Endothelial cell (in vitro differentiated cells): ENCODE data around the gene CBLIF. TPM values are rescaled to one million over a fixed set of nuclear protein-coding genes. Genes with fewer than 3 reads are reported as not detected.

Source experiments
- DNase-seq: peaks from one replicate; pipeline ENCODE4 v3.0.0; 2021; ENCODE audit warnings: low spot score
- H3K27ac Mint-ChIP-seq: one replicate; pipeline ENCODE4 v1.8.0; 2021; ENCODE audit warnings: mixed read lengths, inconsistent platforms; ENCODE audit not compliant: unreplicated experiment
- H3K27me3 Mint-ChIP-seq: one replicate; pipeline ENCODE4 v1.8.0; 2021; ENCODE audit warnings: mild to moderate bottlenecking, moderate library complexity, mixed read lengths, inconsistent platforms; ENCODE audit not compliant: unreplicated experiment
- H3K36me3 Mint-ChIP-seq: one replicate; pipeline ENCODE4 v1.8.0; 2021; ENCODE audit warnings: mild to moderate bottlenecking, low read depth, mixed read lengths, inconsistent platforms; ENCODE audit not compliant: unreplicated experiment
- H3K4me1 Mint-ChIP-seq: one replicate; pipeline ENCODE4 v1.8.0; 2021; ENCODE audit warnings: mild to moderate bottlenecking, mixed read lengths, inconsistent platforms; ENCODE audit not compliant: unreplicated experiment
- H3K4me3 Mint-ChIP-seq: one replicate; pipeline ENCODE4 v1.8.0; 2021; ENCODE audit warnings: mild to moderate bottlenecking, mixed read lengths, inconsistent platforms; ENCODE audit not compliant: unreplicated experiment
- H3K9me3 Mint-ChIP-seq: one replicate; pipeline ENCODE4 v1.8.0; 2021; ENCODE audit warnings: mixed read lengths, inconsistent platforms; ENCODE audit not compliant: unreplicated experiment
- total RNA-seq: library from RNA; stranded (reverse); fragmentation: NEBNext Ultra II Directional; extraction: Animal tissue kit (Norgen Biotek cat#: 25700); gene quantifications from one replicate; pipeline ENCODE4 v1.2.1, GENCODE V29; 2021; ENCODE audit not compliant: unreplicated experiment
- TF ChIP-seq, protein P1 (sequence below): fragments of 200-600 bp; sonication (generic); IDR thresholded peaks from one replicate; pipeline ENCODE4 v1.5.0; 2021; ENCODE audit warnings: antibody characterized with exemption; ENCODE audit not compliant: unreplicated experiment

CBLIF gene
- total RNA-seq, 1 donor from 2014 or later: not detected

DNA sequence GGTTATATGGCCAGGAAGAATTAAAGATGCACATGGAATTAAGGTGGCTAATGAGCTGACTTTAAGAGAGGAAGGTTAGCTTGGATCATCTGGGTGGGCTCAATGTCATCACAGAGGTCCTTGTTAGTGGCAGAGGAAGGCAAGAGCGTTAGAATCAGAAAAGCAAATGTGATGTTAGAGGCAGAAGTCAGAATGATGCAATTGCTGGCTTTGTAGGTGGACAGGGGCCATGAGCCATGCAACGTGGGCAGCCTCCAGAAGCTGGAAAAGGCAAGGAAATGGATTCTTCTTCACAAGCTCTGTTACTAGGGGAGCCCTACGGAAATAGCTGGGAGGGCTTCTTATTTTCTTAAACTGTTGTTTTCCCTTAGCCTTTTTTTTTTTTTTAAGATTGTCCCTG is 2.3 kb upstream of the CBLIF start:
- no peak overlapping the region for H3K27ac Mint-ChIP-seq
- no peak for DNase-seq
- no peaks in the 10 kb centered on the region for H3K9me3 Mint-ChIP-seq
- peaks cover 1% of the 10 kb centered on the region for H3K27me3 Mint-ChIP-seq
- no peaks in the 10 kb centered on the region for H3K36me3 Mint-ChIP-seq
- H3K4me3 Mint-ChIP-seq: no peak overlapping the region
- TF ChIP-seq, protein P1, sequence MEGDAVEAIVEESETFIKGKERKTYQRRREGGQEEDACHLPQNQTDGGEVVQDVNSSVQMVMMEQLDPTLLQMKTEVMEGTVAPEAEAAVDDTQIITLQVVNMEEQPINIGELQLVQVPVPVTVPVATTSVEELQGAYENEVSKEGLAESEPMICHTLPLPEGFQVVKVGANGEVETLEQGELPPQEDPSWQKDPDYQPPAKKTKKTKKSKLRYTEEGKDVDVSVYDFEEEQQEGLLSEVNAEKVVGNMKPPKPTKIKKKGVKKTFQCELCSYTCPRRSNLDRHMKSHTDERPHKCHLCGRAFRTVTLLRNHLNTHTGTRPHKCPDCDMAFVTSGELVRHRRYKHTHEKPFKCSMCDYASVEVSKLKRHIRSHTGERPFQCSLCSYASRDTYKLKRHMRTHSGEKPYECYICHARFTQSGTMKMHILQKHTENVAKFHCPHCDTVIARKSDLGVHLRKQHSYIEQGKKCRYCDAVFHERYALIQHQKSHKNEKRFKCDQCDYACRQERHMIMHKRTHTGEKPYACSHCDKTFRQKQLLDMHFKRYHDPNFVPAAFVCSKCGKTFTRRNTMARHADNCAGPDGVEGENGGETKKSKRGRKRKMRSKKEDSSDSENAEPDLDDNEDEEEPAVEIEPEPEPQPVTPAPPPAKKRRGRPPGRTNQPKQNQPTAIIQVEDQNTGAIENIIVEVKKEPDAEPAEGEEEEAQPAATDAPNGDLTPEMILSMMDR: no peak
- H3K4me1 Mint-ChIP-seq: no peaks in the 10 kb centered on the region

DNA sequence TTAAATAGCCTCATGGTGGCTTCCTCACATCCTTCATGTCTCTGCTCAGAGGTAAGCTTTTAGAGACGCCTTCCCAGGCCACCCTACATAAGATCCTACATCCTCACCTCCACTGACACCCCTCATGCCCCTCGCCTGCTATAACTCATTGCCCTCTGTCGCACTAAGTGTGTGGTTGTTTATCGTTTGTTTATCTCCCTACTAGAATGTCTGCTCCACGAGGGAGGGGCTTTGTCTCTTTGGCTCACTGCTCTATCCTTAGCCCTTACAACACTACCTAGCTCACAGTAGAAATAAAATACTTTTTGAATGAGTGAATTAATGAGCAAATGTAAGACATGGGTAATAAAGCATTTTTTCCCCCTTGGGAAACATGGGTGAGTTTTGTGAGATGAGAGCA is 1.3 kb upstream of the CBLIF start:
- Mint-ChIP-seq H3K27me3 (peaks cover 1% of the 10 kb centered on the region), H3K9me3 (no peaks in the 10 kb centered on the region), H3K4me3 (no peak overlapping the region), H3K36me3 (no peaks in the 10 kb centered on the region), H3K4me1 (no peaks in the 10 kb centered on the region), H3K27ac (no peak overlapping the region)
- DNase-seq: no peak
- TF ChIP-seq, protein P1: no peak

DNA sequence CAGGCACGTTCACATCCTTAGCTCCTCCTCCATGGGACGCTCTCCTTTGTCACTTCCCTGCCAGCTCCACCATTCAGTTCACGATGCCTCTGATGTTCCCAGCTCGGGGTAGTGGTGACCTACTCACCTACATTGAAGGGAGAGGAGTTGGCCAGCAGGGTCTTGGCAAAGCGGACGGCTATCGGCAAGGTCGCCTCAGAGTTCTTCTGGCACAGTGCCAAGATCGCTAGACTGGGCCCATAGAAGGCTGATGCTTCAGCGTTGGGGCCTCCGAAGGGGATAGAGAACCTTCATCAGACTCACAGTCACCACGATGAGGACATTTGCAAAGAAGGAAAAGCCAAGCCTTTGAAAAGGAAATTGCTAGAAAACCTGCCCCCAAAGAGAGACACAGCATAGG is 3.0 kb downstream of the CBLIF start:
- Mint-ChIP-seq H3K4me3 (no peak overlapping the region), H3K27ac (no peak overlapping the region), H3K36me3 (no peaks in the 10 kb centered on the region), H3K27me3 (peaks cover 1% of the 10 kb centered on the region), H3K4me1 (no peaks in the 10 kb centered on the region), H3K9me3 (no peaks in the 10 kb centered on the region)
- TF ChIP-seq, protein P1: no peak
- DNase-seq: no peak

GRCh38 chr11:59841514-59841913 is 3.8 kb downstream of the CBLIF start:
- H3K9me3 Mint-ChIP-seq: no peaks in the 10 kb centered on the region
- no peaks in the 10 kb centered on the region for H3K36me3 Mint-ChIP-seq
- H3K4me3 Mint-ChIP-seq: no peak overlapping the region
- H3K4me1 Mint-ChIP-seq: no peaks in the 10 kb centered on the region
- H3K27ac Mint-ChIP-seq: no peak overlapping the region
- TF ChIP-seq, protein P1: no peak
- peaks cover 1% of the 10 kb centered on the region for H3K27me3 Mint-ChIP-seq
- no peak for DNase-seq

- no peak overlapping the region for H3K27ac Mint-ChIP-seq
- TF ChIP-seq, protein P1: no peak
- no peaks in the 10 kb centered on the region for H3K4me1 Mint-ChIP-seq
- no peaks in the 10 kb centered on the region for H3K36me3 Mint-ChIP-seq
- no peak overlapping the region for H3K4me3 Mint-ChIP-seq
- no peak for DNase-seq
- H3K9me3 Mint-ChIP-seq: no peaks in the 10 kb centered on the region
- no peaks in the 10 kb centered on the region for H3K27me3 Mint-ChIP-seq
Observed at GRCh38 chr11:59839615-59840014, 5.7 kb downstream of the CBLIF start.
